ENCODE results near the gene REV1. TPM values are rescaled to one million over a fixed set of nuclear protein-coding genes. Genes with fewer than 3 reads are reported as not detected.

The REV1 gene
- total and polyA plus RNA-seq, 11 donors: 14.7 to 76.1 (median 32.2) TPM

- no peaks in the 10 kb centered on the region for H3K27me3 ChIP-seq
- ATAC-seq (no peak), DNase-seq (no peak)
- peak overlapping the region in 6 of 12 donors; percentile 93 to 99 (median 98) for H3K27ac ChIP-seq
- H3K9me3 ChIP-seq: no peaks in the 10 kb centered on the region
- peak overlapping the region in 5 of 12 donors; percentile 6 to 93 (median 89) for H3K4me3 ChIP-seq
- H3K4me1 ChIP-seq: peaks cover 3 to 65% (median 40%) of the 10 kb centered on the region in 12 donors
- TF ChIP-seq POLR2A (IDR thresholded peaks at IDR 0.05) (no peak), CTCF (IDR thresholded peaks at IDR 0.05) (no peak)
- WGBS, 4 donors: 50 to 53% (median 51%) methylated on average over 4 of the region's 4 CpGs; no CpG with 5 or more reads in 1 of the 4 donors
- intact Hi-C loops (cut with DNase I): loop anchor here in 3 of 10 donors (2.0 to 10.0 kb wide), 3 partner anchors 39 to 323 kb away; no protein-coding TSS in a partner anchor
- H3K36me3 ChIP-seq: no peaks in the 10 kb centered on the region
These were observed 1.9 kb downstream of the REV1 start for GRCh38 chr2:99487906-99488305.

GRCh38 chr2:99485824-99486223 lies 4.0 kb downstream of the REV1 start:
- H3K27ac ChIP-seq: no peak overlapping the region
- H3K27me3 ChIP-seq: no peaks in the 10 kb centered on the region
- H3K9me3 ChIP-seq: no peaks in the 10 kb centered on the region
- intact Hi-C loops (cut with DNase I): loop anchor here in 2 of 10 donors (2.0 to 10.0 kb wide), 2 partner anchors 37 to 321 kb away; no protein-coding TSS in a partner anchor
- no peaks in the 10 kb centered on the region for H3K36me3 ChIP-seq
- TF ChIP-seq CTCF (IDR thresholded peaks at IDR 0.05) (no peak), POLR2A (IDR thresholded peaks at IDR 0.05) (no peak)
- peaks cover 3 to 78% (median 50%) of the 10 kb centered on the region in 12 donors for H3K4me1 ChIP-seq
- DNase-seq (no peak), ATAC-seq (no peak)
- 65 to 84% (median 70%) methylated on average over 4 of the region's 4 CpGs for WGBS, 4 donors
- no peak overlapping the region for H3K4me3 ChIP-seq

GRCh38 chr2:99485411-99485810 lies 4.4 kb downstream of the REV1 start:
- intact Hi-C loops (cut with DNase I): loop anchor here in 1 of 10 donors (10.0 kb wide), 1 partner anchor 321 kb away; no protein-coding TSS in a partner anchor

GRCh38 chr2:99484205-99484604 lies 5.6 kb downstream of the REV1 start:
- Histone ChIP-seq H3K27ac (no peak overlapping the region), H3K4me3 (no peak overlapping the region), H3K27me3 (no peaks in the 10 kb centered on the region), H3K4me1 (peaks cover 6 to 85% (median 56%) of the 10 kb centered on the region in 12 donors), H3K9me3 (no peaks in the 10 kb centered on the region), H3K36me3 (no peaks in the 10 kb centered on the region)
- intact Hi-C loops (cut with DNase I): loop anchor here in 2 of 10 donors (5.0 to 10.0 kb wide), 2 partner anchors 42 to 319 kb away; no protein-coding TSS in a partner anchor
- DNase-seq (no peak), ATAC-seq (no peak)
- 50 to 57% (median 53%) methylated on average over 2 of the region's 2 CpGs for WGBS, 4 donors
- TF ChIP-seq CTCF (IDR thresholded peaks at IDR 0.05): no peak
- no peak for TF ChIP-seq POLR2A (IDR thresholded peaks at IDR 0.05)

More at GRCh38 chr2:99485411-99485810, 4.4 kb downstream of the REV1 start:
- H3K4me1 ChIP-seq: peaks cover 3 to 79% (median 50%) of the 10 kb centered on the region in 12 donors
- TF ChIP-seq CTCF (IDR thresholded peaks at IDR 0.05) (no peak), POLR2A (IDR thresholded peaks at IDR 0.05) (no peak)
- 65 to 78% (median 72%) methylated on average over 3 of the region's 3 CpGs for WGBS, 4 donors
- no peak overlapping the region for H3K4me3 ChIP-seq
- DNase-seq (no peak), ATAC-seq (no peak)
- H3K36me3 ChIP-seq: no peaks in the 10 kb centered on the region
- H3K9me3 ChIP-seq: no peaks in the 10 kb centered on the region
- no peaks in the 10 kb centered on the region for H3K27me3 ChIP-seq
- H3K27ac ChIP-seq: no peak overlapping the region
